SH-SY5Y (cell line): ENCODE results near the gene ART3.

Experiments
- GATA2 ChIP-seq: IDR thresholded peaks from 2 replicates; pipeline ENCODE4 v1.6.1; 2011; ENCODE audit warnings: mild to moderate bottlenecking, low read depth, low read length
- GATA3 ChIP-seq: IDR thresholded peaks from 2 replicates; pipeline ENCODE4 v1.6.1; 2011; ENCODE audit warnings: low read depth, mild to moderate bottlenecking, low read length, moderate library complexity

- TF ChIP-seq GATA2, result no peak
- no peak for TF ChIP-seq GATA3
Measured at GRCh38 chr4:76105652-76106051, 31.1 kb downstream of the ART3 start.
